Measurements from ENCODE around the gene TP63.

TP63 gene

DNA sequence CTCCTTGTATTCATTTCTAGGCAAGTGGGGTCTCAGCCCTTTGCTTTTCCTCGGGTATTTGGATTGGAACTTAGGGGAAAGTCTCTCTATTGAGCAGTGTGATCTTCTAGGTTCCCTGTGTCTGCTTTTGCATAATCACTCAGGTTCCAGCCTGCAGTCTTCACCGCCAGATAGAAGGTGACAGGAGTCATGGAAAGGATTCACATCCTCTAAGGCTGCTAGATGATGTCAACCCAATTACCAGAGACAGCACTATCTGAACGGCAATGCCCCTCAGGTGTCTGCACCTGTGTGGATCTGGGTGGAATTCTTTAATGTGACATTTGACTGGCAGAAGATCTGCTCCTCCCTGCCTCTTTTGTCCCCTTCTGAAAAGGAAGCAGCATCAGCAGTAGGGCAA is 311.8 kb downstream of the TP63 start:
- no peak for DNase-seq

DNA sequence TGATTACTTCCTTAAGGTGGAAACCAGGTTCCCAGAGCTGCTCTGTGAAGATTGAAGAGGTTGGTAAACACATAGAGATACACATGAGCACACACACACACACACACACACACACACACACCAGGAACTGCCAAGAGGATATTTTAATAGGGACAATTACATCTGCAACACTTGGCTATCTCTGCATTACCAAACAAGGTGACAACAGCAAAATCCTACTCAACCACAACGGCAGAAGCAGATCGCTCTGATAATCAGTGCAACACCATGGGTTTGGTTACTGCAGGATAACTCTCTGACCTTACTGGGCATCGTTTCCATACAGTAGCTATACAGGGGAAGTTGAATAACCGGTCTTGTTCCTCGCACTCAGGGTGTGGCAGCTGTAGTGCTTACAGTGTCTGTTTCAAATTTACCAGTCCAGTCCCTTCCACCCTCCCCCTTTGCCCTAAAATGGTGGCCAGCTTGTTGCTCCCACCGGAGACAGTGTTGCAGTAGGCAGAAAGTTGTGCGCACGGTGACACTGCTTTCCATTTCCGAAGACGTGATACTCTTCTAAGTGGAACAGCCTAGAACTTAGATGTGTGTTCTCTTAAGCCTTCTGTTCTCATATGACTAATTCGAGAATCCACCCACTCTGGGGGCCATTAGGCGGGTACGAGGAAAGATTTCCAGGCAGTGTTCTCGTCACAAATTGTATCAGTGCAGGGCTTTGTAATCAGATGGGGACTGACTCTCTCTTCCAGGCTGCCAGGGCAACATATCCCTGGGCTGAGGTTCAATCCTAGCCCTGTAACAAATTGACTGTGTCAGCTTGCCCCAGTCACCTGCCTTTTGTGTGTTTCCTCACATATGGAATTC is 313.3 kb downstream of the TP63 start:
- peak in 1 of 2 donors; percentile 13 for DNase-seq

DNA sequence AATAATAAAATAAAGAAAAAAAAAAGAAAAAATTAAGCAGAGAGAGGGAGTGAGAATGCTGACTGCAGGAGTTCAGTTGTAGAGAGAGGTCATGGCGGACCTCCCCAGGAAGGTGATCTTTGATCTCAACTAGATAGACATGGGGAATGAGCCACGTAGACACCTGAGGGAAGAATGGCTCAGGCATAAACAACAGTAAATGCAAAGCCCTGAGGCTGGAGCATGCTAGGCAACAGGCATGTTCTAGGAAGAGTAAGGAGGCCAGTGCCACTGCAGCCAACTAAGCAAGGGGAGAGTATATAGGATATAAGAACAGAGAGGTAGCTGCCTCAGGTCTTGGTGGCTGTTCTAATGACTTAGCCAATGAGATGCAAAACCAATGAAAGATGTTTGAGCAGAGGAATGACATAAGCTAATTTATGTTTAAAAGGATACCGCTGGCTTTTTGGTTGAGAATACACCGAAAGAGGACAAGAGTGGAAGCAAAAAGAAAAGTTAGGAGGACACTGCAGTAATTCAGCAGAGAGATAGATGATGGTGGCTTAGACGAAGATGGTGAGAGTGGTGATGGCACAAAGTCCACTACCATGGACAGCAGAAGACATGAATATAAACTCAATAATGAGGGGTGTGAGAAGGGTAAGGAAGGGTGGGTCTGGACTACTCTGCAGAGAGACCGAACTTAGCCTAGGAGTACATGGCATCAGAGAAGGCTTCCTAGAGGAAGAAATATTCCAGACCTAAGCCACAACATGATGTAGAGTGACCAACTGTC is 314.9 kb downstream of the TP63 start:
- no peak for DNase-seq

All from stimulated activated CD4-positive, alpha-beta T cell treated with anti-CD3 and anti-CD28 coated beads, Interleukin-2, amount 100 ng/mL, for 24 hours (primary cell).